H9 (cell line): ENCODE measurements around the gene ATP13A4. TPM values are rescaled to one million over a fixed set of nuclear protein-coding genes. Genes with fewer than 3 reads are reported as not detected.

Experiments
- DNase-seq: peaks from one replicate; pipeline ENCODE4 v3.0.0-alpha.2; 2017
- H2AFZ ChIP-seq: one replicate; pipeline ENCODE4 v1.6.1; 2013; ENCODE audit warnings: mild to moderate bottlenecking, low read length, control low read depth, moderate library complexity
- H2AK5ac ChIP-seq: 2 replicates; pipeline ENCODE4 v1.6.1; 2013; ENCODE audit warnings: low read length, control low read depth, mixed read lengths; ENCODE audit not compliant: insufficient read length
- H2BK120ac ChIP-seq: one replicate; pipeline ENCODE4 v1.6.1; 2013; ENCODE audit warnings: low read depth, mild to moderate bottlenecking, low read length, control low read depth, inconsistent platforms; ENCODE audit not compliant: poor library complexity, severe bottlenecking
- H2BK12ac ChIP-seq: 2 replicates; pipeline ENCODE4 v1.6.1; 2013; ENCODE audit warnings: low read length, control low read depth, mixed read lengths, low read depth; ENCODE audit not compliant: insufficient read length
- H2BK15ac ChIP-seq: 2 replicates; pipeline ENCODE4 v1.6.1; 2013; ENCODE audit warnings: low read depth, low read length, control low read depth
- H2BK20ac ChIP-seq: one replicate; pipeline ENCODE4 v1.6.1; 2013; ENCODE audit warnings: low read depth, mild to moderate bottlenecking, low read length, control low read depth, inconsistent platforms; ENCODE audit not compliant: poor library complexity, severe bottlenecking
- H2BK5ac ChIP-seq: 2 replicates; pipeline ENCODE4 v1.6.1; 2013; ENCODE audit warnings: low read length, control low read depth, mixed read lengths; ENCODE audit not compliant: insufficient read length
- H3K14ac ChIP-seq: 2 replicates; pipeline ENCODE4 v1.6.1; 2013; ENCODE audit warnings: low read length, control low read depth; ENCODE audit not compliant: insufficient read depth
- H3K18ac ChIP-seq: 2 replicates; pipeline ENCODE4 v1.6.1; 2013; ENCODE audit warnings: low read depth, mild to moderate bottlenecking, mixed read lengths, low read length, control low read depth; ENCODE audit not compliant: insufficient read length
- H3K23ac ChIP-seq: 2 replicates; pipeline ENCODE4 v1.6.1; 2013; ENCODE audit warnings: low read length, control low read depth, mixed read lengths, low read depth; ENCODE audit not compliant: insufficient read length
- H3K23me2 ChIP-seq: 2 replicates; pipeline ENCODE4 v1.6.1; 2013; ENCODE audit warnings: low read depth, mild to moderate bottlenecking, mixed read lengths, low read length, control low read depth; ENCODE audit not compliant: insufficient read length, poor library complexity, severe bottlenecking
- H3K27ac ChIP-seq: 2 replicates; pipeline ENCODE4 v1.5.1; 2013; ENCODE audit warnings: low read length, control low read depth, mixed read lengths, low read depth; ENCODE audit not compliant: insufficient read length
- H3K27me3 ChIP-seq: 2 replicates; pipeline ENCODE4 v1.6.1; 2013; ENCODE audit warnings: low read length, control low read depth, inconsistent platforms; ENCODE audit not compliant: insufficient read depth
- H3K4ac ChIP-seq: 2 replicates; pipeline ENCODE4 v1.6.1; 2013; ENCODE audit warnings: low read depth, mild to moderate bottlenecking, control low read depth, inconsistent platforms, low read length, moderate library complexity
- H3K4me1 ChIP-seq: 2 replicates; pipeline ENCODE4 v1.6.1; 2013; ENCODE audit warnings: low read length, control low read depth, inconsistent platforms; ENCODE audit not compliant: insufficient read depth
- H3K4me2 ChIP-seq: 2 replicates; pipeline ENCODE4 v1.6.1; 2013; ENCODE audit warnings: low read length, control low read depth, mixed read lengths; ENCODE audit not compliant: insufficient read length, insufficient read depth
- H3K56ac ChIP-seq: 2 replicates; pipeline ENCODE4 v1.6.1; 2013; ENCODE audit warnings: low read depth, mild to moderate bottlenecking, mixed read lengths, low read length, control low read depth; ENCODE audit not compliant: insufficient read length
- H3K79me1 ChIP-seq: 2 replicates; pipeline ENCODE4 v1.6.1; 2013; ENCODE audit warnings: low read depth, mild to moderate bottlenecking, moderate library complexity, low read length, control low read depth, inconsistent platforms; ENCODE audit not compliant: insufficient read depth, poor library complexity, severe bottlenecking
- H3K79me2 ChIP-seq: 2 replicates; pipeline ENCODE4 v1.6.1; 2013; ENCODE audit warnings: low read length, control low read depth, inconsistent platforms; ENCODE audit not compliant: insufficient read depth
- H3K9ac ChIP-seq: 2 replicates; pipeline ENCODE4 v1.6.1; 2013; ENCODE audit warnings: low read length, control low read depth, mixed read lengths; ENCODE audit not compliant: insufficient read length; ENCODE audit errors: extremely low read depth
- H3K9me3 ChIP-seq: one replicate; pipeline ENCODE4 v1.6.1; 2013; ENCODE audit warnings: low read depth, low read length, inconsistent platforms; ENCODE audit not compliant: control insufficient read depth
- H3T11ph ChIP-seq: one replicate; pipeline ENCODE4 v1.6.1; 2013; ENCODE audit warnings: mild to moderate bottlenecking, low read length, control low read depth, inconsistent platforms
- H4K20me1 ChIP-seq: one replicate; pipeline ENCODE4 v1.6.1; 2013; ENCODE audit not compliant: control insufficient read depth, insufficient read length, insufficient read depth
- H4K5ac ChIP-seq: 2 replicates; pipeline ENCODE4 v1.6.1; 2013; ENCODE audit warnings: low read depth, mild to moderate bottlenecking, mixed read lengths, low read length, control low read depth; ENCODE audit not compliant: insufficient read length
- H4K8ac ChIP-seq: replicated peaks from 2 replicates; pipeline ENCODE4 v1.6.1; 2013; ENCODE audit warnings: low read length, control low read depth, mixed read lengths, low read depth; ENCODE audit not compliant: insufficient read length
- H4K91ac ChIP-seq: 2 replicates; pipeline ENCODE4 v1.6.1; 2013; ENCODE audit warnings: low read depth, mild to moderate bottlenecking, moderate library complexity, mixed read lengths, low read length, control low read depth; ENCODE audit not compliant: insufficient read length
- H3K27ac Mint-ChIP-seq, 3 experiments: 2 replicates in 2 of 3; 3 replicates in 1 of 3; pipeline ENCODE4 v1.8.0; 2020 to 2021; ENCODE audit warnings: mixed read lengths in 3 of 3, mild to moderate bottlenecking in 1 of 3, moderate library complexity in 1 of 3
- H3K27me3 Mint-ChIP-seq: 2 replicates; pipeline ENCODE4 v1.8.0; 2021; ENCODE audit warnings: low read depth, mild to moderate bottlenecking, moderate library complexity, mixed read lengths
- H3K36me3 Mint-ChIP-seq, 3 experiments: 2 replicates in 2 of 3; 3 replicates in 1 of 3; pipeline ENCODE4 v1.8.0; 2020 to 2021; ENCODE audit warnings: low read depth in 3 of 3, mixed read lengths in 3 of 3; ENCODE audit not compliant: insufficient read depth in 1 of 3
- H3K4me1 Mint-ChIP-seq, 2 experiments: 2 replicates each; pipeline ENCODE4 v1.8.0; 2020; ENCODE audit warnings: mixed read lengths in 2 of 2
- H3K4me3 Mint-ChIP-seq, 2 experiments: 2 replicates in 1 of 2; 3 replicates in 1 of 2; pipeline ENCODE4 v1.8.0; 2020 to 2021; ENCODE audit warnings: mild to moderate bottlenecking in 2 of 2, mixed read lengths in 2 of 2, moderate library complexity in 1 of 2
- H3K9me3 Mint-ChIP-seq, 2 experiments: 2 replicates in 1 of 2; 3 replicates in 1 of 2; pipeline ENCODE4 v1.8.0; 2020; ENCODE audit warnings: mild to moderate bottlenecking in 2 of 2, mixed read lengths in 2 of 2, moderate library complexity in 1 of 2
- CTCF ChIP-seq: fragments of 200-600 bp; sonication (generic); conservative IDR thresholded peaks from 3 replicates; pipeline ENCODE4 v1.8.0; 2021; ENCODE audit warnings: antibody characterized with exemption, mild to moderate bottlenecking
- WGBS: extraction: QIAGEN DNeasy Blood & Tissue Kit; methylation state at CpG from one replicate; pipeline ENCODE4 v1.1.7; 2013; ENCODE audit warnings: missing lambda C conversion rate, low lambda C conversion rate, mixed read lengths; ENCODE audit not compliant: insufficient read length; ENCODE audit errors: extremely low coverage; 5-methylcytosine and 5-hydroxymethylcytosine counted together
- total RNA-seq: library from RNA; stranded (reverse); gene quantifications from 2 replicates; pipeline ENCODE4 v1.2.1, GENCODE V29; 2021

Gene ATP13A4
- total RNA-seq, 1 experiment from 2014 or later: 0.13 TPM

DNA sequence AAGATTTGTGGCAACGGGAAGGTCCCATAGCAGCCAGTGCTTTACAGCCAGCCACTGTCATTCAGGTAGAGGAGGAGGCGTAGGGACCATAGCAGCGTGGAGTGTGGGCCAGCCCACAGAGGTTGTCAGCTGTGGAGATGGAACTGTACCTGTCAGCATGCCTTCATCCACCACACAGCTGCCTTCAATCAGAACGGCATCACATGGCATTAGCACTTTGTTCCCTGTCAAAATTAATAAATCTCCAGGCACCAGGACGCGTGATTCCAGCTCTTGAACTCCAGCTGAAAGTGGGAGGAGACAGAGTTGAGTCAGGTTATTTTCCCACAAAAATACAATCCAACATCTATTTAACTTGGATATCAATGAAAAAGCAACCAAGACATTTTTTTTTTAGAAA, 84.0 kb downstream of the ATP13A4 start:
- Histone ChIP-seq H3K56ac (no peak overlapping the region), H3K27ac (no peak overlapping the region), H4K8ac (no peak overlapping the region), H3K27me3 (no peaks in the 10 kb centered on the region), H2BK5ac (no peak overlapping the region), H3K18ac (no peak overlapping the region), H3K9ac (no peak overlapping the region), H3K9me3 (no peaks in the 10 kb centered on the region), H2BK120ac (no peak overlapping the region), H4K91ac (no peak overlapping the region), H3K4me2 (no peak overlapping the region), H3K4ac (no peak overlapping the region), H3T11ph (no peak overlapping the region), H2BK15ac (no peak overlapping the region), H4K5ac (no peak overlapping the region), H3K79me2 (no peaks in the 10 kb centered on the region), H2AK5ac (no peak overlapping the region), H2BK20ac (no peak overlapping the region), H2AFZ (no peak overlapping the region), H2BK12ac (no peak overlapping the region), H3K4me1 (no peaks in the 10 kb centered on the region), H3K23me2 (no peaks in the 10 kb centered on the region), H3K14ac (no peak overlapping the region), H3K79me1 (no peaks in the 10 kb centered on the region), H3K23ac (no peak overlapping the region), H4K20me1 (no peaks in the 10 kb centered on the region)
- Mint-ChIP-seq H3K27ac (no peak overlapping the region), H3K4me1 (no peaks in the 10 kb centered on the region), H3K27me3 (peaks cover 2% of the 10 kb centered on the region; the same call in 1 of the 2 replicates), H3K36me3 (no peaks in the 10 kb centered on the region; a peak in 2 of 7 replicates), H3K9me3 (no peaks in the 10 kb centered on the region), H3K4me3 (no peak overlapping the region)
- DNase-seq: no peak
- TF ChIP-seq CTCF: no peak
- WGBS: no CpG with 5 or more reads among the region's 6 CpGs
